CD4-positive, alpha-beta memory T cell (primary cell): Measurements from ENCODE around the gene GTPBP2. TPM values are rescaled to one million over a fixed set of nuclear protein-coding genes. Genes with fewer than 3 reads are reported as not detected.

Source experiments
- CTCF ChIA-PET: fragments of 350-600 bp; sonication (Branson Sonifier 250); formaldehyde crosslinking; loops from one replicate; lab custom pipeline; 2021; ENCODE audit warnings: inconsistent platforms; ENCODE audit not compliant: partially characterized antibody; lab: Charles Lee
- POLR2A ChIA-PET: fragments of 350-600 bp; sonication (Branson Sonifier 250); formaldehyde crosslinking; loops from one replicate; lab custom pipeline; 2021; ENCODE audit not compliant: partially characterized antibody; lab: Charles Lee
- DNase-seq, 5 donors: peaks; one replicate each; pipeline versions ENCODE4 v3.0.0 to v3.0.0-alpha.2; 2020 to 2022; ENCODE audit warnings: mixed read lengths in 1 of 5
- H3K27ac ChIP-seq: one replicate; pipeline ENCODE4 v1.7.0; 2013; ENCODE audit warnings: low read depth, low read length
- H3K27me3 ChIP-seq: 2 replicates; pipeline ENCODE4 v1.7.0; 2013; ENCODE audit warnings: mild to moderate bottlenecking, low read length, moderate library complexity; ENCODE audit not compliant: insufficient read depth
- H3K36me3 ChIP-seq: 2 replicates; pipeline ENCODE4 v1.7.0; 2013; ENCODE audit warnings: mild to moderate bottlenecking, low read length, moderate library complexity; ENCODE audit not compliant: insufficient read depth
- H3K4me1 ChIP-seq: 2 replicates; pipeline ENCODE4 v1.7.0; 2013; ENCODE audit warnings: mild to moderate bottlenecking, low read length, moderate library complexity; ENCODE audit not compliant: insufficient read depth
- H3K4me3 ChIP-seq, 2 donors: one replicate each; pipeline ENCODE4 v1.7.0; 2013; ENCODE audit warnings: low read length in 2 of 2, mild to moderate bottlenecking in 1 of 2
- H3K9me3 ChIP-seq, 2 donors: one replicate each; pipeline ENCODE4 v1.7.0; 2013; ENCODE audit warnings: low read length in 2 of 2, control low read depth in 1 of 2; ENCODE audit not compliant: control insufficient read depth in 1 of 2
- H3K27ac Mint-ChIP-seq, 7 donors: one replicate each; pipeline ENCODE4 v1.8.0; 2020 to 2021; ENCODE audit warnings: mixed read lengths in 7 of 7, mild to moderate bottlenecking in 6 of 7, inconsistent platforms in 3 of 7, moderate library complexity in 3 of 7
- H3K27me3 Mint-ChIP-seq, 2 donors: one replicate each; pipeline ENCODE4 v1.8.0; 2020 to 2021; ENCODE audit warnings: mixed read lengths in 2 of 2
- H3K36me3 Mint-ChIP-seq, 2 donors: one replicate each; pipeline ENCODE4 v1.8.0; 2020 to 2021; ENCODE audit warnings: mixed read lengths in 2 of 2, inconsistent platforms in 1 of 2, mild to moderate bottlenecking in 1 of 2
- H3K4me1 Mint-ChIP-seq, 4 donors: one replicate each; pipeline ENCODE4 v1.8.0; 2020 to 2021; ENCODE audit warnings: mixed read lengths in 4 of 4, mild to moderate bottlenecking in 1 of 4
- H3K4me3 Mint-ChIP-seq, 8 donors: one replicate each; pipeline ENCODE4 v1.8.0; 2020 to 2021; ENCODE audit warnings: mixed read lengths in 8 of 8, mild to moderate bottlenecking in 7 of 8, moderate library complexity in 6 of 8, inconsistent platforms in 3 of 8
- H3K9me3 Mint-ChIP-seq, 8 donors: one replicate each; pipeline ENCODE4 v1.8.0; 2020 to 2021; ENCODE audit warnings: mixed read lengths in 8 of 8, mild to moderate bottlenecking in 5 of 8, inconsistent platforms in 3 of 8, moderate library complexity in 1 of 8
- intact Hi-C: fragments of 100-400 bp; cut with micrococcal nuclease; formaldehyde crosslinking; loops from one replicate; pipeline ENCODE4 v1.15.1; 2023
- polyA plus RNA-seq, 2 donors: library from polyadenylated mRNA; unstranded; fragments of 300-500 nt; fragmentation: Illumina TruSeq; gene quantifications; one replicate each; pipeline ENCODE4 v1.2.3, GENCODE V29; 2021
- total RNA-seq, 2 experiments: library from RNA; stranded (reverse); gene quantifications; one replicate each; pipeline ENCODE4 v1.2.3, GENCODE V29; 2021

Gene GTPBP2
- total and polyA plus RNA-seq, 4 experiments from 2014 or later: 0.83 to 85.0 (median 43.0) TPM

- H3K4me3 ChIP-seq: no peak overlapping the region
- no peak overlapping the region for H3K27ac Mint-ChIP-seq
- H3K36me3 Mint-ChIP-seq: peaks cover 22 to 72% of the 10 kb centered on the region in 2 donors
- ChIA-PET CTCF (interaction anchor here (1.3 to 2.2 kb wide), 2 partner anchors 65 to 96 kb away, joined by 6 read pairs; partner anchors contain the start of gene VEGFA), POLR2A (no interaction called here)
- peaks cover 7% of the 10 kb centered on the region for H3K4me1 ChIP-seq
- H3K4me1 Mint-ChIP-seq: peaks cover 0 to 3% (median under 1%) of the 10 kb centered on the region in 4 donors
- H3K27me3 ChIP-seq: no peaks in the 10 kb centered on the region
- no peaks in the 10 kb centered on the region for H3K9me3 ChIP-seq
- intact Hi-C loops: no loop called here
- H3K9me3 Mint-ChIP-seq: no peaks in the 10 kb centered on the region
- H3K4me3 Mint-ChIP-seq: no peak overlapping the region
- H3K36me3 ChIP-seq: peaks cover 62% of the 10 kb centered on the region
- no peak for DNase-seq
- no peak overlapping the region for H3K27ac ChIP-seq
- no peaks in the 10 kb centered on the region for H3K27me3 Mint-ChIP-seq
These were observed 44.5 kb upstream of the GTPBP2 start for GRCh38 chr6:43673444-43674084.

GRCh38 chr6:43671801-43672690 is 43.0 kb upstream of the GTPBP2 start:
- H3K9me3 Mint-ChIP-seq: no peaks in the 10 kb centered on the region
- Histone ChIP-seq H3K4me3 (no peak overlapping the region), H3K4me1 (peaks cover 22% of the 10 kb centered on the region), H3K27me3 (no peaks in the 10 kb centered on the region), H3K36me3 (peaks cover 47% of the 10 kb centered on the region), H3K27ac (no peak overlapping the region), H3K9me3 (no peaks in the 10 kb centered on the region)
- ChIA-PET CTCF (interaction anchor here (1.1 to 2.2 kb wide), 6 partner anchors 16 to 407 kb away, joined by 3 to 7 read pairs (median 5); partner anchors contain the start of genes GTPBP2, MRPS18A and VEGFA), POLR2A (interaction anchor here (1.0 kb wide), 1 partner anchor 19 kb away, joined by 3 read pairs; no protein-coding TSS in a partner anchor)
- H3K27me3 Mint-ChIP-seq: no peaks in the 10 kb centered on the region
- DNase-seq: no peak
- H3K4me1 Mint-ChIP-seq: peaks cover 9 to 15% (median 14%) of the 10 kb centered on the region in 4 donors
- peak overlapping the region in 1 of 7 donors; percentile 61 for H3K27ac Mint-ChIP-seq
- no peak overlapping the region for H3K4me3 Mint-ChIP-seq
- peaks cover 14 to 62% of the 10 kb centered on the region in 2 donors for H3K36me3 Mint-ChIP-seq
- intact Hi-C loops: no loop called here

GRCh38 chr6:43671011-43671800 is 42.1 kb upstream of the GTPBP2 start:
- Histone ChIP-seq H3K36me3 (peaks cover 39% of the 10 kb centered on the region), H3K4me1 (peaks cover 26% of the 10 kb centered on the region), H3K27me3 (no peaks in the 10 kb centered on the region), H3K4me3 (no peak overlapping the region), H3K9me3 (no peaks in the 10 kb centered on the region), H3K27ac (no peak overlapping the region)
- no peak overlapping the region for H3K4me3 Mint-ChIP-seq
- CTCF ChIA-PET: interaction anchor here (1.0 to 6.9 kb wide), 6 partner anchors 7 to 410 kb away, joined by 3 to 79 read pairs (median 7); partner anchors contain the start of genes GTPBP2, MRPS18A and VEGFA
- intact Hi-C loops: no loop called here
- POLR2A ChIA-PET: interaction anchor here (1.0 kb wide), 1 partner anchor 18 kb away, joined by 3 read pairs; no protein-coding TSS in a partner anchor
- H3K4me1 Mint-ChIP-seq: peaks cover 11 to 19% (median 15%) of the 10 kb centered on the region in 4 donors
- H3K27ac Mint-ChIP-seq: peak overlapping the region in 4 of 7 donors; percentile 25 to 77 (median 58)
- no peak for DNase-seq
- H3K27me3 Mint-ChIP-seq: no peaks in the 10 kb centered on the region
- H3K9me3 Mint-ChIP-seq: no peaks in the 10 kb centered on the region
- peaks cover 14 to 56% of the 10 kb centered on the region in 2 donors for H3K36me3 Mint-ChIP-seq

GRCh38 chr6:43670623-43670986 is 41.5 kb upstream of the GTPBP2 start:
- POLR2A ChIA-PET: no interaction called here
- intact Hi-C loops: no loop called here

GRCh38 chr6:43669922-43670622 is 41.0 kb upstream of the GTPBP2 start:
- Histone ChIP-seq H3K9me3 (no peaks in the 10 kb centered on the region), H3K4me1 (peaks cover 26% of the 10 kb centered on the region), H3K27me3 (no peaks in the 10 kb centered on the region), H3K27ac (no peak overlapping the region), H3K36me3 (peaks cover 28% of the 10 kb centered on the region), H3K4me3 (no peak overlapping the region)
- Mint-ChIP-seq H3K27me3 (no peaks in the 10 kb centered on the region), H3K27ac (peak overlapping the region in 4 of 7 donors; percentile 4 to 75 (median 41)), H3K36me3 (peaks cover 10 to 44% of the 10 kb centered on the region in 2 donors), H3K4me3 (no peak overlapping the region), H3K4me1 (peaks cover 11 to 19% (median 15%) of the 10 kb centered on the region in 4 donors), H3K9me3 (no peaks in the 10 kb centered on the region)
- POLR2A ChIA-PET: no interaction called here
- CTCF ChIA-PET: interaction anchor here (0.6 to 6.9 kb wide), 10 partner anchors 8 to 411 kb away, joined by 3 to 79 read pairs (median 4); partner anchors contain the start of genes MRPS18A and VEGFA
- intact Hi-C loops: no loop called here
- no peak for DNase-seq

More at GRCh38 chr6:43670623-43670986, 41.5 kb upstream of the GTPBP2 start:
- CTCF ChIA-PET: interaction anchor here (0.6 to 6.9 kb wide), 6 partner anchors 7 to 410 kb away, joined by 3 to 79 read pairs (median 6); partner anchors contain the start of genes MRPS18A and VEGFA
- DNase-seq: no peak
- Mint-ChIP-seq H3K4me1 (peaks cover 11 to 19% (median 15%) of the 10 kb centered on the region in 4 donors), H3K4me3 (no peak overlapping the region), H3K27ac (peak overlapping the region in 5 of 7 donors; percentile 4 to 77 (median 52)), H3K27me3 (no peaks in the 10 kb centered on the region), H3K9me3 (no peaks in the 10 kb centered on the region), H3K36me3 (peaks cover 14 to 50% of the 10 kb centered on the region in 2 donors)
- peaks cover 33% of the 10 kb centered on the region for H3K36me3 ChIP-seq
- no peaks in the 10 kb centered on the region for H3K9me3 ChIP-seq
- no peaks in the 10 kb centered on the region for H3K27me3 ChIP-seq
- no peak overlapping the region for H3K27ac ChIP-seq
- H3K4me1 ChIP-seq: peaks cover 26% of the 10 kb centered on the region
- H3K4me3 ChIP-seq: no peak overlapping the region
